Endodermal cell (in vitro differentiated cells): Measurements from ENCODE around the gene TPRG1L. TPM values are rescaled to one million over a fixed set of nuclear protein-coding genes. Genes with fewer than 3 reads are reported as not detected.

Source experiments
- DNase-seq: peaks from one replicate; pipeline ENCODE4 v3.0.0-alpha.2; 2017
- H3K27ac ChIP-seq: 2 replicates; pipeline ENCODE4 v1.5.1; 2013; ENCODE audit warnings: mild to moderate bottlenecking, low read depth, low read length, moderate library complexity
- H3K27me3 ChIP-seq: 2 replicates; pipeline ENCODE4 v1.6.1; 2013; ENCODE audit warnings: mild to moderate bottlenecking, low read length, moderate library complexity; ENCODE audit not compliant: insufficient read depth, control insufficient read depth, poor library complexity, severe bottlenecking
- H3K36me3 ChIP-seq: 2 replicates; pipeline ENCODE4 v1.7.0; 2013; ENCODE audit warnings: mild to moderate bottlenecking, low read length, moderate library complexity; ENCODE audit not compliant: control insufficient read depth, insufficient read depth
- H3K4me1 ChIP-seq: one replicate; pipeline ENCODE4 v1.7.0; 2013; ENCODE audit warnings: low read length; ENCODE audit not compliant: control insufficient read depth, insufficient read depth
- H3K4me3 ChIP-seq: 2 replicates; pipeline ENCODE4 v1.5.1; 2013; ENCODE audit warnings: mild to moderate bottlenecking, low read length, moderate library complexity
- H3K9ac ChIP-seq: 2 replicates; pipeline ENCODE4 v1.6.1; 2013; ENCODE audit warnings: mild to moderate bottlenecking, low read length, moderate library complexity; ENCODE audit not compliant: poor library complexity, severe bottlenecking; ENCODE audit errors: extremely low read depth
- H3K9me3 ChIP-seq: 2 replicates; pipeline ENCODE4 v1.6.1; 2013; ENCODE audit warnings: mild to moderate bottlenecking, low read length, moderate library complexity; ENCODE audit not compliant: control insufficient read depth
- H3K27ac Mint-ChIP-seq: 2 replicates; pipeline ENCODE4 v1.8.0; 2020; ENCODE audit warnings: mixed read lengths
- H3K27me3 Mint-ChIP-seq: 2 replicates; pipeline ENCODE4 v1.8.0; 2021; ENCODE audit warnings: mild to moderate bottlenecking, mixed read lengths; ENCODE audit not compliant: insufficient read depth
- H3K36me3 Mint-ChIP-seq: 2 replicates; pipeline ENCODE4 v1.8.0; 2020; ENCODE audit warnings: low read depth, mixed read lengths
- H3K4me1 Mint-ChIP-seq: 2 replicates; pipeline ENCODE4 v1.8.0; 2020; ENCODE audit warnings: mixed read lengths
- H3K4me3 Mint-ChIP-seq: 2 replicates; pipeline ENCODE4 v1.8.0; 2020; ENCODE audit warnings: mild to moderate bottlenecking, moderate library complexity, mixed read lengths
- H3K9me3 Mint-ChIP-seq: 2 replicates; pipeline ENCODE4 v1.8.0; 2020; ENCODE audit warnings: mild to moderate bottlenecking, mixed read lengths
- WGBS, 2 experiments: methylation state at CpG; one replicate each; pipeline versions ENCODE4 v1.1.5 to v1.1.7; 2013; ENCODE audit warnings: missing lambda C conversion rate in 2 of 2, mixed read lengths in 1 of 2; ENCODE audit not compliant: insufficient coverage in 1 of 2, insufficient read length in 1 of 2; 5-methylcytosine and 5-hydroxymethylcytosine counted together
- total RNA-seq, 2 donors: library from RNA; stranded (reverse); fragmentation: NEBNext Ultra II Directional in 1 of 2; extraction: Animal tissue kit (Norgen Biotek cat#: 25700) in 1 of 2; gene quantifications; 2 replicates in 1 of 2; 3 replicates in 1 of 2; pipeline ENCODE4 v1.2.1, GENCODE V29; 2021
- TF ChIP-seq, protein P1 (sequence below): fragments of 200-600 bp; sonication (generic); conservative IDR thresholded peaks from 2 replicates; pipeline ENCODE4 v1.5.0; 2021; ENCODE audit warnings: antibody characterized with exemption, mild to moderate bottlenecking

Gene TPRG1L
- total RNA-seq, 2 donors from 2014 or later = 50.4 to 56.4 TPM

DNA sequence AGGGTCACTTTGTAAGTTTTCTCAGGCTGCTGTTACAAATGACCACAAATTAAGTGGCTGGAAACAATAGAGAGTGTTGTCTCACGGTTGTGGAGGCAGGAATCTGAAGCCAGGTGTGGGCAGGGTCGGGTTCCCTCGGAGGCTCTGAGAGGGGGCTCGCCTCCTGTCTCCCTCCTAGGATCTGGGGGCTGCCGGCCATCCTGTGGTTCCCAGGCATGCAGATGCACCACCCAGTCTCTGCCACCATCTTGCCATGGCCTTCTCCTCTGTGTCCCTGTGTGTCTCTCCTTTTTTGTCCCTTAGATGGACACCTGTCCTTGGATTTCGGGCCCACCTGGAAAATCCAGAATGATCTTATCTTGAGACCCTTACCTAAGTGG is 32.3 kb downstream of the TPRG1L start:
- WGBS, 2 experiments = 77 to 84% methylated on average over 5 to 6 of the region's 6 CpGs
- H3K36me3 ChIP-seq = no peaks in the 10 kb centered on the region
- H3K4me3 ChIP-seq = no peak overlapping the region
- peaks cover 2% of the 10 kb centered on the region for H3K4me1 Mint-ChIP-seq
- no peaks in the 10 kb centered on the region for H3K9me3 ChIP-seq
- H3K27me3 Mint-ChIP-seq = peaks cover 66% of the 10 kb centered on the region
- H3K9ac ChIP-seq = no peak overlapping the region
- no peaks in the 10 kb centered on the region for H3K36me3 Mint-ChIP-seq
- no peaks in the 10 kb centered on the region for H3K4me1 ChIP-seq
- peaks cover 68% of the 10 kb centered on the region for H3K27me3 ChIP-seq
- TF ChIP-seq, protein P1, sequence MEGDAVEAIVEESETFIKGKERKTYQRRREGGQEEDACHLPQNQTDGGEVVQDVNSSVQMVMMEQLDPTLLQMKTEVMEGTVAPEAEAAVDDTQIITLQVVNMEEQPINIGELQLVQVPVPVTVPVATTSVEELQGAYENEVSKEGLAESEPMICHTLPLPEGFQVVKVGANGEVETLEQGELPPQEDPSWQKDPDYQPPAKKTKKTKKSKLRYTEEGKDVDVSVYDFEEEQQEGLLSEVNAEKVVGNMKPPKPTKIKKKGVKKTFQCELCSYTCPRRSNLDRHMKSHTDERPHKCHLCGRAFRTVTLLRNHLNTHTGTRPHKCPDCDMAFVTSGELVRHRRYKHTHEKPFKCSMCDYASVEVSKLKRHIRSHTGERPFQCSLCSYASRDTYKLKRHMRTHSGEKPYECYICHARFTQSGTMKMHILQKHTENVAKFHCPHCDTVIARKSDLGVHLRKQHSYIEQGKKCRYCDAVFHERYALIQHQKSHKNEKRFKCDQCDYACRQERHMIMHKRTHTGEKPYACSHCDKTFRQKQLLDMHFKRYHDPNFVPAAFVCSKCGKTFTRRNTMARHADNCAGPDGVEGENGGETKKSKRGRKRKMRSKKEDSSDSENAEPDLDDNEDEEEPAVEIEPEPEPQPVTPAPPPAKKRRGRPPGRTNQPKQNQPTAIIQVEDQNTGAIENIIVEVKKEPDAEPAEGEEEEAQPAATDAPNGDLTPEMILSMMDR = no peak
- no peak for DNase-seq
- H3K27ac ChIP-seq = no peak overlapping the region
- no peaks in the 10 kb centered on the region for H3K9me3 Mint-ChIP-seq
- H3K4me3 Mint-ChIP-seq = no peak overlapping the region
- H3K27ac Mint-ChIP-seq = no peak overlapping the region

DNA sequence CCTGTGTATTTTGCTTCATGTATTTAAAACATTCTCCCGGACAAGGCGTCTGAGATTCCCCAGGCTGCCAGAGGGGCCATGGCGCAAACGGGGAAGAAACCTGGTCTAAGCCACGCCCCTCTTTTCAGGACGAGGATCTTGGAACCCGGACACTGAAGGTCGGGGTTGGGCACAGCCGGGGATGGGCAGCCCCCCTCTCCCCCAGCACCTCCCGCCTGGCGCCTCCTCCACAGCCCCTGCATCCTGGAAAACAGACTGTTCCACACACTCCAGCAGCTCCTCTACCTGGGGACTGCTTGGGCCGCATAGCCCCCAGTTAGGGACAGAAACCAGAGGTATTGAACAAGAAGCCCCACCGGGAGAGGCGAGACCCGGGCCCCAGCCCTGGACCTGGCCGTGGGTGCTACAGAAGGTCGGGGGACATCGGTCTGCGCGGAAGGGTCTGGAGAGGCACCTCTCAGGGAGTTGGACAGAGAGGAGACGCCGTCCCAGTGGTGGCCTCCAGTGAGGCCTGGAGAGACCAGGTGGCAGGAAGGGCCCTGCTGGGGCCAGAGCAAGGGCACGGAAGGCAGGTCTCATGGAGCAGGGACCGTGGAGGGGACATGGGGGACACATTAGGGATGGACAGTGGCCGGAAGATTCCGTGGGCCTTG is 32.9 kb downstream of the TPRG1L start:
- Mint-ChIP-seq H3K27me3 (peaks cover 68% of the 10 kb centered on the region), H3K36me3 (no peaks in the 10 kb centered on the region), H3K4me3 (no peak overlapping the region), H3K4me1 (peaks cover 2% of the 10 kb centered on the region), H3K27ac (no peak overlapping the region), H3K9me3 (no peaks in the 10 kb centered on the region)
- no peaks in the 10 kb centered on the region for H3K36me3 ChIP-seq
- H3K9me3 ChIP-seq = no peaks in the 10 kb centered on the region
- no peak overlapping the region for H3K4me3 ChIP-seq
- H3K27ac ChIP-seq = no peak overlapping the region
- DNase-seq = no peak
- no peaks in the 10 kb centered on the region for H3K4me1 ChIP-seq
- TF ChIP-seq, protein P1 = no peak
- H3K9ac ChIP-seq = no peak overlapping the region
- WGBS, 2 experiments = 93 to 95% methylated on average over 17 to 26 of the region's 26 CpGs
- H3K27me3 ChIP-seq = peaks cover 62% of the 10 kb centered on the region

DNA sequence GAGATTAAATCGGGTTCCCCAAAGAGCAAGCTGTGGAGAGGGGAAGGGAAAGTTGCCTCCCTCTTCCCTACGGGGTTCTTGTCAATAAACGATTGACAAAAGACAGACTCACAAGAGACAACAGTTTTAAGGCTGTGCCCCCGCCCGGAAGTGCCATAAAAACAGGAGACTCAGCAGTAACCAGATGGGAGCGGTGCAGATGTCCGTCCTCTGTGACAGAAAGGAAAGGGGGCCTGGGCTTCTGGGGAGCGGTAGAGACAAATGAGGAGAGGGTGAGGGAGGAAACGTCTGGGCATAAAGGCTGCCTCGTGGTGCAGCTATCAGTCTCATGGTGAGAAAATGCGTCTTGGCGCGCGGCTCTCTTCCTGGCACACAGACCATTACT is 33.4 kb downstream of the TPRG1L start:
- H3K27ac Mint-ChIP-seq = no peak overlapping the region
- 79 to 82% methylated on average over 7 to 14 of the region's 14 CpGs for WGBS, 2 experiments
- Histone ChIP-seq H3K4me3 (no peak overlapping the region), H3K27ac (no peak overlapping the region), H3K4me1 (no peaks in the 10 kb centered on the region), H3K9ac (no peak overlapping the region), H3K36me3 (no peaks in the 10 kb centered on the region), H3K9me3 (no peaks in the 10 kb centered on the region), H3K27me3 (peaks cover 57% of the 10 kb centered on the region)
- H3K36me3 Mint-ChIP-seq = no peaks in the 10 kb centered on the region
- H3K27me3 Mint-ChIP-seq = peaks cover 67% of the 10 kb centered on the region
- H3K4me1 Mint-ChIP-seq = peaks cover 2% of the 10 kb centered on the region
- H3K4me3 Mint-ChIP-seq = no peak overlapping the region
- no peaks in the 10 kb centered on the region for H3K9me3 Mint-ChIP-seq
- TF ChIP-seq, protein P1 = no peak
- no peak for DNase-seq
